Forelimb muscle (tissue), 1 donor: ENCODE measurements around the gene SNAPC2. TPM values are rescaled to one million over a fixed set of nuclear protein-coding genes. Genes with fewer than 3 reads are reported as not detected.

ENCODE experiments used
- DNase-seq: peaks from one replicate; pipeline ENCODE4 v3.0.0-alpha.2; 2013; ENCODE audit warnings: low read depth
- polyA plus RNA-seq: library from polyadenylated mRNA; unstranded; fragments of 120-200 nt; gene quantifications from one replicate; pipeline ENCODE4 v1.2.1, GENCODE V29; 2013; ENCODE audit not compliant: insufficient read length

SNAPC2 gene
- polyA plus RNA-seq, 1 donor: 18.1 TPM

- DNase-seq: no peak
Measured at GRCh38 chr19:7968008-7968795, 48.1 kb downstream of the SNAPC2 start.

GRCh38 chr19:7968796-7969554 lies 48.8 kb downstream of the SNAPC2 start:
- DNase-seq: no peak

- DNase-seq: no peak
Measured at GRCh38 chr19:7969555-7969939, 49.4 kb downstream of the SNAPC2 start.

GRCh38 chr19:7970716-7971448 lies 50.7 kb downstream of the SNAPC2 start:
- DNase-seq: no peak

GRCh38 chr19:7971553-7972520 lies 51.7 kb downstream of the SNAPC2 start:
- no peak for DNase-seq

Other genes starting within 250 kb of the SNAPC2 start
- 0.14 TPM for gene MCEMP1, start 243.2 kb upstream of the SNAPC2 start, polyA plus RNA-seq
- gene TRAPPC5, start 239.5 kb upstream of the SNAPC2 start, polyA plus RNA-seq: 36.6 TPM
- 0.78 TPM for gene FCER2, start 218.2 kb upstream of the SNAPC2 start, polyA plus RNA-seq
- gene CLEC4G, start 188.2 kb upstream of the SNAPC2 start, polyA plus RNA-seq: 0.10 TPM
- 2.3 TPM for gene CD209, start 172.8 kb upstream of the SNAPC2 start, polyA plus RNA-seq
- 0.14 TPM for gene CLEC4M, start 157.1 kb upstream of the SNAPC2 start, polyA plus RNA-seq
- 13.4 TPM for gene EVI5L, start 90.1 kb upstream of the SNAPC2 start, polyA plus RNA-seq
- 0.27 TPM for gene PRR36, start 45.9 kb upstream of the SNAPC2 start, polyA plus RNA-seq
- gene LRRC8E, start 31.8 kb upstream of the SNAPC2 start, polyA plus RNA-seq: 0.23 TPM
- 23.3 TPM for gene MAP2K7, start 16.5 kb upstream of the SNAPC2 start, polyA plus RNA-seq
- 0.24 TPM for gene TGFBR3L, start 5.5 kb upstream of the SNAPC2 start, polyA plus RNA-seq
- gene CTXN1, start 5.8 kb downstream of the SNAPC2 start, polyA plus RNA-seq: 2.0 TPM
- gene TIMM44, start 23.3 kb downstream of the SNAPC2 start, polyA plus RNA-seq: 52.7 TPM
- gene ELAVL1, start 85.3 kb downstream of the SNAPC2 start, polyA plus RNA-seq: 44.5 TPM
- not detected for gene CCL25, start 132.4 kb downstream of the SNAPC2 start, polyA plus RNA-seq
- gene FBN3, start 229.3 kb downstream of the SNAPC2 start, polyA plus RNA-seq: 6.4 TPM